GM12801 (cell line): Measurements from ENCODE around the gene EIF6.
A peak's percentile ranks its signal among the peaks of the same experiment; 100 is the strongest.

Experiments
- CTCF ChIP-seq: IDR thresholded peaks from one replicate; pipeline ENCODE4 v1.5.1; 2011; ENCODE audit warnings: control low read depth; ENCODE audit not compliant: insufficient read length; ENCODE audit errors: extremely low read depth

EIF6 gene

DNA sequence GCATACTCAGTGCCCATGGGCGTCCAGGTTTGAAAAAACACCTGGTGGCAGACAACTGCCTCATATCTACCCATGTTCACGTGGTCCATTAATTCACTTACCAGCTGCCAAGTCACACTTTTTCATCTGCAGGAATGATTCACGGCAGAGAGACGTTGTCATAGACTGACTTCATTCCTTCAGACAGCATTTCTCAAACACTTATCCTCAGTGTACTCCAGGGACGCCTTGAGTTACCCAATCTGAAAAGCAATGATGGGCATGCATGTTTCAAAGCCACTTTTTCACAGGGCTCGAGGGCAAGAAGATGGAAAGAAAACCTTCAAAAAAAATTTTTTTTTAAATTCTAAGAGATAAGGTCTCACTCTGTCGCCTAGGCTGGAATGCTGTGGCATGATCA, 12.7 kb downstream of the EIF6 start:
- no peak for TF ChIP-seq CTCF

DNA sequence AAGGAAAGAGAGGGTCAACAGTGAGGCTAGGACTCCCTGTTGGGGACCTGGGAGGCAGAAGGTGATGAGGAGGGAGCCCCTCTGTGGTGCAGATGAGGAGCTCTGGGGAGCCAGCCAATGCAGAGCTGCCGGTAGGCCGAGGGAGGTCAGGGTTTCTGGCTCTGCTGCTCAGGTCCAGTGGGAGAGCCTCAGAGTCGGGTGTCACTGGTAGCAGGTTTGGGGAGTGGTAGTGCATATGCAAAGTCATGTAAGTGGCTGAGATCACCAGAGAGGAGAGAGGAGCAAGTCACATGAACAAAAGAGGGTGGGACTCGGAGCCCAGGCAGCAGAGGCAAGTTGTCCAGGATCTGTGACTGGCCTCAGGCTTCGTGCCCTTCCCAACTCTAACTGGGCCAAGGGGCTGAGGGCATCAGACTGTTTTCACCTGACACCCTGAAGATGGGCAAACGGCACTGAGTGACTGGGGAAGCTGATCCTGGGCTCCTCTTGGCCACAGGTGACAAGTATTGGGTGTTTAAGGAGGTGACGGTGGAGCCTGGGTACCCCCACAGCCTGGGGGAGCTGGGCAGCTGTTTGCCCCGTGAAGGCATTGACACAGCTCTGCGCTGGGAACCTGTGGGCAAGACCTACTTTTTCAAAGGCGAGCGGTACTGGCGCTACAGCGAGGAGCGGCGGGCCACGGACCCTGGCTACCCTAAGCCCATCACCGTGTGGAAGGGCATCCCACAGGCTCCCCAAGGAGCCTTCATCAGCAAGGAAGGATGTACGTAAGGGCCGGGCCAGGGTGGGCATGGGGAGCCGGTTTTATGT, 13.3 kb downstream of the EIF6 start:
- no peak for TF ChIP-seq CTCF

DNA sequence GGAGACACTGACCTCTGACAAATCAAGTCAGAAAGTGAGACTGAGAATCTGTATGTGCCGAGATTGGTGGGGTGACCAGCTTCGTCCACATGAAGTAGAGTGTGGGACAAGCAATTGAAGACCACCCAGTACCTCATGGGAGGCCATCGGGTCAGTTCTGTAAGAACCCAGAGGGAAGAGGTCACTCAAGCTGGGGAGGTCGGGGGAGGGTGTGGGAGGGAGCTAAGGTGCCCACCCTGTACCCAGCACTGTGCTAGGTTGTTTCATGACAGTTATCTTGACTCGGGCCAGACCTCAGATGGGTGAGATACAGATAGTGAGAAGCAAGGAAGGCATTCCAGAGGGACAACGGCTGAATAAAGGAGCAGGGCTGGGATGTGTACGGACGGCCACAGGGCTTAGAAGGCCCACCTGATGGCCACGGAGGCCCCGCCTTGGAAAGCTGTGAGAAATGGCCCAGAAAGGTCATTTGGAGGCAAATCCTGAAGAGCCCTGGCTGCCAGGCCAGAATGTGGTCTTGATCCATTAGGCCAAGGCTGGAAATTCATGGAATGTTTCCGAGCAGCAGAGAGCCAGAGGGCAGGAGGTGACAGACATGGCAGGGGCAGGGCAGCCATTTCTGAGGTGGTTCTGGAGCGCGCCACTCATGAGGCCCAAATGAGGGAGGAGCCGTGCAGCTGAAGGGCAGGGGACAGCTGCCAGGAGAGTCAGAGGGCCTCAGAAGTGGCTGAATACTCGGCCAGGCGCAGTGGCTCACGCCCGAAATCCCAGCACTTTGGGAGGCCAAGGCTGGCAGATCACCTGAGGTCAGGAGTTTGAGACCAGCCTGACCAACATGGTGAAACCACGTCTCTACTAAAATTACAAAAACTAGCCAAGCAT, 14.3 kb downstream of the EIF6 start:
- TF ChIP-seq CTCF = no peak

DNA sequence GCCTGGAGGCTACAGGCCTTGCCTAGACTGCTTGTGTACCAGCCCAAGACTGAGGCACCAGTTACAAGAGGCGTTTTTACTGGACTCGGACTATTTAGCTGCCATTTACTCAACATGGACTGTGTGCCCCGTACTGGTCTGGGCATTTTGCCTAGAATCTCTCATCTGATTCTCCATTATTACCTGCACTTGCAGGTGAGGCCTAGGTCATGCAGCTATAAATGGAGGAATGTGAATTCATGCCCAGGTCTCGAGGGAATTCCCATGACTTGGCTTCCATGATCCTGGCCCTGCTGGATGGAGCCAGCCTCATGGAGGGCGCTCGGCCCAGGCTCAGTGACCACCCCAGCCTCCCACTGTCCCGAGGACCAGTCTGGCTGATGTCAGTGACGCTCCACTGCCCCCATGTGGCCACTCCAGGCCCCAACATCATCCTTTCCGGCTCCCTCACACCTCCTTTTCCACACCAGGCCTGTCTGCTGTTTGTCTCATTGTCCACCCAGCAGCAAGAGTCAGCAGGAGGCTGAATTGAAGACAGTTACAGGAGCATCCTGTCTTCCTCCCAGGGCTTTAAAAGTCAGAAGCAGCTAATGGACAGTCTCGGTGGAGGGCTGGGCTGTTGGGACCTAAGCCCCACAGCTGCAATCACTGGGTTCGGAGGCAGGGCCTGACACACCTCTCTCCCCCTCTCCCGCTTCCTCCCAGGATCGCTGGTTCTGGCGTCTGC, 15.4 kb downstream of the EIF6 start:
- TF ChIP-seq CTCF = peak; percentile 13

DNA sequence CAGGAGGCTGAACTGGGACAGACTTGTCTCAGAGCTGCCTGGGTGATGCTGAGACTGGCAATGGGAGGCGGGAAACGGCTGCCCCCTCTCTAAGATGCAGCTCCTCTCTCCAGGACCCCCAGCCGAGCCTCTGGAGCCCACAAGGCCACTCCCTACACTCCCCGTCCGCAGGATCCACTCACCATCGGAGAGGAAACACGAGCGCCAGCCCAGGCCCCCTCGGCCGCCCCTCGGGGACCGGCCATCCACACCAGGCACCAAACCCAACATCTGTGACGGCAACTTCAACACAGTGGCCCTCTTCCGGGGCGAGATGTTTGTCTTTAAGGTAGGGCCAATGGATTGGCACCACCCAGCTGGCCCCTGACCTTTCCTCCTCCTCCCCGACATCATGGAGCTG, 17.5 kb downstream of the EIF6 start:
- no peak for TF ChIP-seq CTCF

- TF ChIP-seq CTCF = no peak
Observed at GRCh38 chr20:35264755-35265154, 19.8 kb downstream of the EIF6 start.
